ENCODE results near the gene VAPB.

DNA sequence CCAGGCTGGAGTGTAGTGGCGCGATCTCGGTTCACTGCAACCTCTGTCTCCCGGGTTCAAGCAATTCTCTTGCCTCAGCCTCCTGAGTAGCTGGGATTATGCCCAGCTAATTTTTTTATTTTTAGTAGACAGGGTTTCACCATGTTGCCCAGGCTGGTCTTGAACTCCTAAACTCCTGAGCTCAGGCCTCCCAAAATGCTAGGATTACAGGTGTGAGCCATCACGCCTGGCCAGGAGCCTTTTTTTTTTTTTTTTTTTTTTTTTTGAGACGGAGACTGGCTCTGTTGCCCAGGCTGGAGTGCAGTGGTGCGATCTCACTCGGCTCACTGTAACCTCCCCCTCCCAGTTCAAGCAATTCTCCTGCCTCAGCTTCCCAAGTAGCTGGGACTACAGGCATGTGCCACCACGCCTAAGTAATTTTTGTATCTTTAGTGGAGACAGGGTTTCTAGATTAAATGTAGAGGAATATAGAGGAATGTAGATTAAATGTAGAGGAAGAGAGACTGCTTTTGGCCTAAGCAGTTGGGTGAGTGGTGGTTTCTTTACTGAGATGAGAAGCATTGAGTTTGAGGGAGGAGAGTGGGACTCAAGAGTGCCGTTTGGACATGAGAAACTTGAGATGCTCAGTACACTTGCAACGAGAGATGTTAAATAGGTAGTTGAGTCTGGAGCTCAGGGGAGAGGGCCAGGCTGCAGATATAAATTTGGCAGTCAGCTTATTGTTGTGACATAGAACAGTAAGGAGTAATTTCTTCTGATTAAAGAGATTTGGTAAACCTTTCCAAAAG is 16.7 kb downstream of the VAPB start:
- TF ChIP-seq, protein P1, sequence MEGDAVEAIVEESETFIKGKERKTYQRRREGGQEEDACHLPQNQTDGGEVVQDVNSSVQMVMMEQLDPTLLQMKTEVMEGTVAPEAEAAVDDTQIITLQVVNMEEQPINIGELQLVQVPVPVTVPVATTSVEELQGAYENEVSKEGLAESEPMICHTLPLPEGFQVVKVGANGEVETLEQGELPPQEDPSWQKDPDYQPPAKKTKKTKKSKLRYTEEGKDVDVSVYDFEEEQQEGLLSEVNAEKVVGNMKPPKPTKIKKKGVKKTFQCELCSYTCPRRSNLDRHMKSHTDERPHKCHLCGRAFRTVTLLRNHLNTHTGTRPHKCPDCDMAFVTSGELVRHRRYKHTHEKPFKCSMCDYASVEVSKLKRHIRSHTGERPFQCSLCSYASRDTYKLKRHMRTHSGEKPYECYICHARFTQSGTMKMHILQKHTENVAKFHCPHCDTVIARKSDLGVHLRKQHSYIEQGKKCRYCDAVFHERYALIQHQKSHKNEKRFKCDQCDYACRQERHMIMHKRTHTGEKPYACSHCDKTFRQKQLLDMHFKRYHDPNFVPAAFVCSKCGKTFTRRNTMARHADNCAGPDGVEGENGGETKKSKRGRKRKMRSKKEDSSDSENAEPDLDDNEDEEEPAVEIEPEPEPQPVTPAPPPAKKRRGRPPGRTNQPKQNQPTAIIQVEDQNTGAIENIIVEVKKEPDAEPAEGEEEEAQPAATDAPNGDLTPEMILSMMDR (IDR thresholded peaks at IDR 0.05): no peak
- TF ChIP-seq POLR2A (IDR thresholded peaks at IDR 0.05): no peak
